Esophagus muscularis mucosa (tissue), 4 donors: ENCODE measurements around the gene PCP4L1. TPM values are rescaled to one million over a fixed set of nuclear protein-coding genes. Genes with fewer than 3 reads are reported as not detected.
"Not testable (repeated sequence)": the region's sequence is repeated elsewhere in the genome, so short reads cannot be mapped to it uniquely, and the experiment has no call there.

Experiments used
- DNase-seq: peaks from one replicate; pipeline ENCODE4 v3.0.0-alpha.2; 2017; ENCODE audit errors: extremely low spot score
- H3K27ac ChIP-seq, 4 donors: fragments of 200-600 bp; sonication (generic); replicated peaks in 1 of 4; 1 replicate in 3 of 4; 2 replicates in 1 of 4; pipeline ENCODE4 v1.5.1; 2016 to 2019; ENCODE audit warnings: mild to moderate bottlenecking in 1 of 4
- H3K27me3 ChIP-seq, 4 donors: fragments of 200-600 bp; sonication (generic); one replicate each; pipeline versions ENCODE4 v1.5.1 to v1.6.0; 2016 to 2019
- H3K36me3 ChIP-seq, 4 donors: fragments of 200-600 bp; sonication (generic); one replicate each; pipeline ENCODE4 v1.5.1; 2016 to 2019
- H3K4me1 ChIP-seq, 4 donors: fragments of 200-600 bp; sonication (generic); one replicate each; pipeline ENCODE4 v1.5.1; 2016 to 2019
- H3K4me3 ChIP-seq, 4 donors: fragments of 200-600 bp; sonication (generic); 1 replicate in 2 of 4; 2 replicates in 2 of 4; pipeline ENCODE4 v1.5.1; 2016 to 2019; ENCODE audit warnings: mild to moderate bottlenecking in 4 of 4, moderate library complexity in 1 of 4
- H3K9me3 ChIP-seq, 4 donors: fragments of 200-600 bp; sonication (generic); 1 replicate in 3 of 4; 2 replicates in 1 of 4; pipeline ENCODE4 v1.5.1; 2016 to 2019
- CTCF ChIP-seq, 3 experiments: fragments of 200-600 bp in 2 of 3; fragments of 450-650 bp in 1 of 3; sonication (generic) in 2 of 3; IDR thresholded peaks; one replicate each; pipeline ENCODE4 v1.5.1; 2017 to 2019; ENCODE audit warnings: antibody characterized with exemption in 3 of 3, mild to moderate bottlenecking in 2 of 3, moderate library complexity in 1 of 3
- EP300 ChIP-seq: sonication (generic); formaldehyde crosslinking; IDR thresholded peaks from one replicate; pipeline ENCODE4 v1.6.1; 2017; ENCODE audit warnings: antibody characterized with exemption
- POLR2A ChIP-seq: fragments of 450-650 bp; IDR thresholded peaks from one replicate; pipeline ENCODE4 v1.6.1; 2017; ENCODE audit warnings: antibody characterized with exemption, moderate library complexity, mild to moderate bottlenecking, low read depth
- POLR2AphosphoS5 ChIP-seq, 2 donors: sonication (generic); formaldehyde crosslinking; IDR thresholded peaks; one replicate each; pipeline ENCODE4 v1.6.1; 2017; ENCODE audit warnings: antibody characterized with exemption in 2 of 2
- WGBS: methylation state at CpG from one replicate; pipeline ENCODE4 v1.1.5; 2018; 5-methylcytosine and 5-hydroxymethylcytosine counted together
- intact Hi-C: fragments of 100-400 bp; cut with DNase I; formaldehyde crosslinking; loops from one replicate; pipeline ENCODE4 v1.15.1; 2023
- total RNA-seq, 4 donors: library from RNA; depleted of rRNA; stranded (reverse); fragments of >200 nt; gene quantifications; one replicate each; pipeline versions ENCODE4 v1.1.0 to v1.2.1, GENCODE V29; 2016

PCP4L1 gene
- total RNA-seq, 4 donors from 2014 or later: 3.3 to 12.7 (median 6.7) TPM

- no peak within 1 kb of the TSS for H3K27ac ChIP-seq
- no peak within 1 kb of the TSS for H3K4me3 ChIP-seq
- H3K27me3 ChIP-seq: no peaks in the 10 kb centered on the region
- no peaks in the 10 kb centered on the region for H3K9me3 ChIP-seq
- H3K36me3 ChIP-seq: no peaks in the 10 kb centered on the region
- no peak for DNase-seq
- 64% methylated on average over 4 of the region's 4 CpGs for WGBS
- TF ChIP-seq CTCF (IDR thresholded peaks at IDR 0.05) (no peak), EP300 (no peak), POLR2A (no peak)
- no peaks in the 10 kb centered on the region for H3K4me1 ChIP-seq
- intact Hi-C loops: no loop called here
Observed at GRCh38 chr1:161238039-161238473, 20.5 kb upstream of the PCP4L1 start, which contains the start of gene NR1I3. TSS of gene NR1I3 (minus strand) at chr1:161238203. CDS start at chr1:161236565, 1,638 bp downstream.

GRCh38 chr1:161241682-161242081 is 16.9 kb upstream of the PCP4L1 start:
- no peak for DNase-seq
- no peak overlapping the region for H3K4me3 ChIP-seq
- H3K4me1 ChIP-seq: no peaks in the 10 kb centered on the region
- H3K36me3 ChIP-seq: no peaks in the 10 kb centered on the region
- no peak for TF ChIP-seq EP300
- no peak for TF ChIP-seq POLR2A
- TF ChIP-seq POLR2AphosphoS5 (IDR thresholded peaks at IDR 0.05): no peak
- TF ChIP-seq CTCF (IDR thresholded peaks at IDR 0.05): no peak
- no peaks in the 10 kb centered on the region for H3K9me3 ChIP-seq
- no peak overlapping the region for H3K27ac ChIP-seq
- H3K27me3 ChIP-seq: no peaks in the 10 kb centered on the region
- intact Hi-C loops: loop anchor here (5.0 kb wide), 1 partner anchor 41 kb away; no protein-coding TSS in a partner anchor
- 69% methylated on average over 3 of the region's 3 CpGs for WGBS

DNA sequence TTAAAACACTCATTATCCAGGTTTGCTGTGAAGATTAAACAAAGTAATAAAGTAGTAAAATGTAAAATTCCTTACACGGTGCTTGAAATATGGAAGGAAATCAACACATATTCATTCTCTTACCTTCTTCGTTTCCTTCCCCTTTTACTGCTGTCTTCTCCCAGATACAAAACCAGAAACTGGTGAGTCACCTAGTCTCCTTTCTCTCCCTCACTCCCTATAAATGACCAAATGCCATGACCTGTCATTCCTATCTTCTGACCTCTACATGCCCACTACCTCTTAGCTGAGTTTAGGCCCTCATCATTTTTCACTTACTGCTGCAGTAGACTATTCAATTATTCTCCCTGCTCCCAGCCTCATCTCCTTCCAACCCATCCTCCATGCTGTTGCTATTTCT is 16.2 kb upstream of the PCP4L1 start:
- no peak for TF ChIP-seq POLR2A
- no peak for TF ChIP-seq POLR2AphosphoS5 (IDR thresholded peaks at IDR 0.05)
- TF ChIP-seq EP300: no peak
- no peak for TF ChIP-seq CTCF (IDR thresholded peaks at IDR 0.05)
- H3K27me3 ChIP-seq: no peaks in the 10 kb centered on the region
- no peak for DNase-seq
- no peaks in the 10 kb centered on the region for H3K4me1 ChIP-seq
- 78% methylated on average over 2 of the region's 2 CpGs for WGBS
- no peaks in the 10 kb centered on the region for H3K36me3 ChIP-seq
- no peaks in the 10 kb centered on the region for H3K9me3 ChIP-seq
- no peak overlapping the region for H3K4me3 ChIP-seq
- intact Hi-C loops: loop anchor here (5.0 kb wide), 1 partner anchor 40 kb away; no protein-coding TSS in a partner anchor
- no peak overlapping the region for H3K27ac ChIP-seq

DNA sequence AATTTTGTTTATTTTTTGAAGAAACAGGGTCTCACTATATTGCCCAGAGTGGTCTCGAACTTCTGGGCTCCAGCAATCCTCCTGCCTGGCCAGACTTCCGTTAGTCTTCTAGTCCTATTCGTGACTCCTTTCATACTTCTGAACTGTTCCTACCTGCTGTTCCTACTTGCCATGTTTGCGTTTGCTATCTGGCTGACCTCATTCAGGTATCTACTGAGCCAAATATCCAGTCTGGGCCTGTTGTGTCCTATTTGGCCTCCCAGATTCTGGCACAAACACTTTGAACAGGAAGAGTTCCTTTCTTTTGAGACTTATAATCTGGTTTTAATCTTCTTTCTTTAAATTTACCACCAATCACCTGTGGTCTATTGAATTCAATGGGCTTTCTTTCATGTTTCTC is 13.7 kb upstream of the PCP4L1 start:
- intact Hi-C loops: loop anchor here (5.0 kb wide), 1 partner anchor 37 kb away; no protein-coding TSS in a partner anchor
- Histone ChIP-seq H3K27ac (no peak overlapping the region), H3K4me3 (no peak overlapping the region), H3K4me1 (no peaks in the 10 kb centered on the region), H3K27me3 (no peaks in the 10 kb centered on the region), H3K9me3 (no peaks in the 10 kb centered on the region), H3K36me3 (no peaks in the 10 kb centered on the region)
- DNase-seq: no peak
- no peak for TF ChIP-seq EP300
- no peak for TF ChIP-seq CTCF (IDR thresholded peaks at IDR 0.05)
- no peak for TF ChIP-seq POLR2AphosphoS5 (IDR thresholded peaks at IDR 0.05)
- no peak for TF ChIP-seq POLR2A
- 97% methylated on average over 4 of the region's 4 CpGs for WGBS

DNA sequence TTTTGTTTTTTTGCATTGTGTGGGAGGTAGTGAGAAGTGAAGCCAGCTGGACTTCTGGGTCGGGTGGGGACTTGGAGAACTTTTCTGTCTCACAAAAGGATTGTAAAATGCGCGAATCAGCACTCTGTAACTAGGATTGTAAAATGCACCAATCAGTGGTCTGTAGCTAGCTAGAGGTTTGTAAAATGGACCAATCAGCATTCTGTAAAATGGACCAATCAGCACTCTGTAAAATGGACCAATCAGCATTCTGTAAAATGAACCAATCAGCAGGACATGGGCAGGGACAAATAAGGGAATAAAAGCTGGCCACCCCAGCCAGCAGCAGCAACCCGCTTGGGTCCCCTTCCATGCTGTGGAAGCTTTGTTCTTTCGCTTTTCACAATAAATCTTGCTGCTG is 8.4 kb upstream of the PCP4L1 start:
- H3K9me3 ChIP-seq, H3K4me1 ChIP-seq, H3K27ac ChIP-seq, intact Hi-C loops, H3K4me3 ChIP-seq, H3K27me3 ChIP-seq, H3K36me3 ChIP-seq, DNase-seq: not testable (repeated sequence)
- 86% methylated on average over 5 of the region's 5 CpGs for WGBS
